Activated gamma-delta T cell treated with Interleukin-2 at 50 U/mL for 16 hours (primary cell): ENCODE results near the gene HNF4A.
A peak's percentile ranks its signal among the peaks of the same experiment; 100 is the strongest.
"Not testable (repeated sequence)": the region's sequence is repeated elsewhere in the genome, so short reads cannot be mapped to it uniquely, and the experiment has no call there.

ENCODE experiments used
- DNase-seq: peaks from one replicate; pipeline ENCODE4 v3.0.0-alpha.2; 2020

HNF4A gene

GRCh38 chr20:44355498-44356352 lies at the start of gene HNF4A:
TSS of gene HNF4A (plus strand) at chr20:44355699. CDS start at chr20:44355805, 106 bp downstream.
- no peak for DNase-seq

- DNase-seq, result no peak
Measured at GRCh38 chr20:44306927-44307326, 48.6 kb upstream of the HNF4A start.

DNA sequence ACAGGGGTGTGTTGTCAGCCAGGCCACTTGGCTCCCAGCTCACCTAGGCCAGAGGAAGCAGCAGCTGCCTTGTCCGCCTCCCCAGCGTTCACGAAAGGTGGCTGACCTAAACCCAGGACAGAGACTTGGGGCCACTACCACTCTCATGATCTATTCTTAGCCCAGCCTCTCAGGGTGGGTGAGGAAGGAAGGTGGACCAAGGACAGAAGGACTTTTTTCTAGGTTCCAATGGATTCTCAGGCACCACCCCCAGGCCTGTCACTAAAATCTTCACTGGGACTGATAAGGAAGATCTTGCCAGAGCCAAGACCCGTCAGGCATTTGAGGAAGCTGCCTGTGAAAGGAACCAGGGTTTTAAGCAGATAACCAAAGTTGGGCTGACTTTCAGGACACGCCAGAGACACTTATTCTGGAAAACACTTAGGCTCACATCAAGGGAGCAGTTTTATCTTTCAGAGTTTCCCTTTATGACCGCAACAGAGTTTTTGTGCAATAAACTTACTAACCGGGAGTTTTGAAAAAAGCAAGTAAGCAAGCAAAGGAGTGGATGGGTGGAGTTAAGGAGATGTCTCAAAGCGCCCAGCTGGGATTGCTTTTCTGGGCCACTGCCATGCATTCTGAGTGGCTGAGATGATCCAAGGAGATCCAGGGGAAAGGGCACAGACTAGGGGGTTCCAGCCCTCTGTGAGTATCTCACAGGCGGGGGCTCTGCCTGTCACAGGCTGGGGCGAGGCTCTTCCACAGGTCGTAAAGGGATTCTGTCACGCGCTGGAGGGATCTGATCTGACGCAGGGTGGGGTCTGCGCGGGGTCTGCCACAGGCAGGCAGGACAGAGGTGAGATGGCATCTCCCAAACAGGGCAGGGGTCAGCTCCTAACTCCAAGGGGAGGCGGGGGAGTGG lies 45.5 kb upstream of the HNF4A start:
- DNase-seq, result no peak

DNA sequence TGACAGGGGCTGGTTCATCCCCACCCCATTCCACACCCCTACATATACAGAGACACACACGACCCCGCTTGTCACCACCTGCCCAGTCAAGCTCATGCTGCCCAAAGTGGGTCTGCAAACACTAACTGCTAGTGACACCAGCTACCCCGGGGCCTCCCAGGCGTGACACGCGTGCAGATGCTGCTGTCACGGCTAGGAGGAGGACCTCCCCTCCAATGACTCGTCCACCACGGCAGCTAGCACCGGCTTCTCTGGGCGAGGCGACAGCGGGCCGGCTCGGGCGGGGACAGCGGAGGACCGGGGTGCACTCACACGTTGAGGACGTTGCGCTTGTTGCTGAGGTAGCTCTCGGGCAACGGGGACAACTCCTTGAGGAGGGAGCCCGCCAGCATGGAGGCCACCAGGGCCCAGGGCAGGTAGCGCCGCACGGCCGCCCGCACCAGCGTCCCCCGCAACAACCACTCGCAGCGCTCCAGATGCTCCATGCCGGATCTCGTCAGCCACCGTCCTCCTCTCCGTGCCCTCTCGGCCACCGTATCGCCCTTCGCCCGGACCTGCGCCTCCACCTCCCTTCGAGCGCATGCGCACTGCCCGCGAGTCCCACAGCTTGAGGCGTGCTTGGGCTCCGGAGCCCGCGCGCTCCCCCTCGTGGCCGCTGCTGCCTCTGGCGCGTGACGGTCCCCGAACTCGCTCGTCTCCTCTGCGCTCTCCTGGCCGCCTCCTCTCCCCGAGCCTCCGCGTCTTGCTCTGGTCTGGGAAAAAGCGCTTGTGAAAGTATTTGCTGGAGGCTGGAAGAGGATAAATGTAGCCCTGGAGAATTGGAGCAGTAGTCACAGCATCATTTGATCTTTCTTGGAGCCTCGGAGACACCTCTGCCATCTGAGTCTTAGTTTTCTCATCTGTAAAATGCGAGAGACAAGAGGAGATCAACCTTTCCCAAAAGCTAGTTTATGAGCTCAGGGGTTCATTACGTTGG lies 44.5 kb upstream of the HNF4A start, which contains the start of gene FITM2:
TSS of gene FITM2 (minus strand) at position 539 of the 976 bp plus-strand sequence. CDS start at position 485, 54 bp downstream.
- peak; percentile 98 for DNase-seq

DNA sequence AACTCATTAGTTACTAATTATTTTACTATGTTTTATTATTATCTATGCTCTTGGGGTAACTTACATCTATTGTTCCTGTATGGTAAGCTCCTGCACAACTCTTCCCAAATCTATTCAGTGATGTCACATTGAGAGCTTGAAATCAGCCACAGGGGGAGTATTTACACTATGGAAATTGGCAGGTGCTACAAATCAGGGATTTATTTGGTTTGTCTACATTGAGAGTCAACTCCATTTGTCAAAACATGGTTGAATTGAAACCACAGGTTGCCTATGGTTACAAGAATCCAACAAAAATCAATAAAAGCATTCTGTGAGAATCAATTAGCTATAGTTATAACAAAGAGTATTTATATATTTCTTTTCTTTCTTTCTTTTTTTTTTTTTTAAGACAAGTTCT lies 40.6 kb upstream of the HNF4A start:
- no peak for DNase-seq

DNA sequence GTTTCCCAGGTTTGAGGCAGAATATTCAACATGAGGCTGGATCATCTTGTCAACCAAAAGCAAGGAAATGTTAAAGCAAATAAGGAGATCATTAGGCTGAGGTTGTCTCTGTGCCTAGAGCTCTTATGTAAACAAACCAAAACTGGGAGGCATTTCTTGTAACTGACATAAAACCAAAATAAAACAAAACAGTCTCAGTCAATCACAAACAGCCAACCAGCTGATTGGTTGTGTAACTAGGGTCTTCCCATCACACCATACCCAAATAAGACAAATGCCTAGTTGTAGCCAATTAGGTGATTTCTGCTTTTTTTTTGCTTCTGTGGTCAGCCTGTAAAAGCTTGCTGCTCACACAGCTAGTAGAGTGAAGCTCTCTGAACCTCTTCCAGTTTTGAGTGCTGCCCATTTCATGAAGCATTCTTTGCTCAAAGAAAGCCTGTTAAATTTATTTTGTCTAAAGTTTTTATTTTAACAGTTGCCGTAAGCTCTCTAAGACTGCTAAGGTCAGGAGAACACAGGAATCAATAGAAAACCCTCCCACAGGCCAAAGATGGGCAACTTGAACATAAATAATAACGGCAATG lies 35.6 kb upstream of the HNF4A start:
- no peak for DNase-seq

DNA sequence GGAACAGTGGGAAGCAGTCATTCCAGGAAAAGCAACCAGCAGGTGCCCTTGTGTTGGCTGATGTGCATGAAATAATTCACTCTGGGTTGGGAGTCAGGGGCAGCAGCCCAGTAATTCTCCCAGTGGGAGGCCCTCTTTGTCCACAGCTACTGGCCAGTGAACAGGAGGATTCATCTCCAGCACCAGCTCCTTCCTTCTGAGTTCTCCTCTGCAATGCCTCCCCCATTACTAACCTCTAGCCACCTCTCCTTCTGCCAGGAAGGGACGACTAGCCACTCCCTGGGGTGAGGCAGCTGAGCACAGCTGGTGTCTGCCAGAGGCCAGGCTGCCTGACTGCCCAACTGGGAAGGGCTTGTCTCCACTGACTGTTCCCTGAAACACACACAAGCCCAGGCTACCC lies 31.2 kb upstream of the HNF4A start:
- DNase-seq, result no peak

GRCh38 chr20:44326391-44327159 lies 28.9 kb upstream of the HNF4A start:
- DNase-seq, result peak; percentile 9

- not testable (repeated sequence) for DNase-seq
Measured at GRCh38 chr20:44327748-44328147, 27.8 kb upstream of the HNF4A start.

DNA sequence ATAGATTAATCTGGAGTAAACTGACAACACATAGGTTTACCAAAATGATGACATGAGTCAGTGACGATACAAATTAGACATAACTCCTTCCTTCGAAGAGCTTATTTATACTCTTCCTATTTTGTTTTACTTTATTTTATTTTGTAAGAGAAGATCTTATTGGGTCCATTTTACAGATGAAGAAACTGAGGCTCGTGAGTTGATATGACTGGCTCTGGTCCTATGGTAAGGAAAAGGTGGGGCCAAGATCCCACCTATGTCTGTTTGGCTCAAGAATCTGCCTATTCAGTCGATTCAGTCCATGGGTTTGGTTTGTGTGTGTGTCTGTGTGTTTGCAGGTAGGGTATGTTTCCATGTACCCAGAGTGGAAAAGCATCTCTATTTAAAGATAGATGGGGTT lies 27.1 kb upstream of the HNF4A start:
- DNase-seq, result no peak

GRCh38 chr20:44331201-44331600 lies 24.3 kb upstream of the HNF4A start:
- no peak for DNase-seq

DNA sequence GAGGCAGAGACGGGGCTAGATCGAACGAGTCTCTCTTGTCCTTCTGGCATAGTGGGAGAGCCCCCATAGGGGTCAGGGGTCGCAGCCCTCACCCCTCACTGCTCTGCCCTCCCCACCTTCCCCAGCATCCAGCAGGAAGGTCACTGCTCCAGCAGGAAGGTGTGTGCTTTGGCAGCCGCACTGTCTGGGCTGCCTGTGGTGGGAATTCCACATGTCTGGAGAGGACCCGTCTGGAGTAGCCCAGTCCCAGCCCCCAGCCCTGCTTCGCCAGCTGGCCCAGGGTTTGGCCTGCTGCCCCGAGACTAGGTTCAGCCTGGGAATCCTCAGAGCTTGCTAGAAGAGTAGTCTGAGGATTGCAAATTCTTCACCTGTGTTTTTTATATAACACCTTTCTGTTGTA lies 21.2 kb upstream of the HNF4A start:
- no peak for DNase-seq

DNA sequence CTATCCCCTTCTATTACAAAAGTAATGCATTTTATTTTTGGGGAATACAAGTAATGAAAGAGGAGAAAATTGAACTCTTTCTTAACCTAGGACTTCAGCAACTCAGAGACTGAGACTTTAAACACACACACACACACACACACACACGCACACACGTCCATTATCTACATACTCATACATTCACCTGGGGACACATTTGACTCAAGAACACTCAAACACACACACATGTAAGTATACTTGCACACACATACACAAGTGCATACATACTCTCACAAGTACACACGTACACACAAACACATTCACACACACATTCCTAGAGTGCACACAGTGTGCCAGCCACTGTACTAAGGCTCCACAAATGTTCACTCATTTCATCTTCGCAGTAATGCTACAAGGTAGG lies 20.8 kb upstream of the HNF4A start:
- no peak for DNase-seq

GRCh38 chr20:44335675-44336074 lies 19.8 kb upstream of the HNF4A start:
- no peak for DNase-seq

DNA sequence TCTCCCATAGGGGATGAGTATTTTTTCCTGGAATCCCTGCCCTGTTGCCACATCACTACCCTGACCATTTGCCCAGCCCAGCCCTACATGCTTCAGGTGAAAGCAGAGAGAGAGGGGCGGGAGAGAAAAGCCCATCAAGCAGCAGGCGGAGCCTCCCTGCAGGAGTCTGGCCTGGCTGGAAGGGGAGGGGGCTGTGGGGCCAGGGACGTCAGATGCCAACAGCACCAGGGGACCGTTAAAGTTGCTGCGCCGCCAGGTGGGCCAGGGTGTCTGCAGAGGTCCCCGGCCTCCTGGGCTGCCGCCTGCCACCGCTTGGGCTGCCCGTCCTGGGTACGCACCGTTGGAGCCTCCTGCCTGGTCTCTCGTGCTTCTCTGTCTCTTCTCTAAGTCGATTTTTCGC lies 19.4 kb upstream of the HNF4A start:
- no peak for DNase-seq

- no peak for DNase-seq
Measured at GRCh38 chr20:44336725-44337380, 18.6 kb upstream of the HNF4A start, which contains the start of gene R3HDML. TSS of gene R3HDML (plus strand) at chr20:44337043. CDS start at chr20:44337158, 115 bp downstream.

- DNase-seq, result no peak
Measured at GRCh38 chr20:44342248-44342647, 13.3 kb upstream of the HNF4A start.

- DNase-seq, result no peak
Measured at GRCh38 chr20:44343162-44343675, 12.3 kb upstream of the HNF4A start.

DNA sequence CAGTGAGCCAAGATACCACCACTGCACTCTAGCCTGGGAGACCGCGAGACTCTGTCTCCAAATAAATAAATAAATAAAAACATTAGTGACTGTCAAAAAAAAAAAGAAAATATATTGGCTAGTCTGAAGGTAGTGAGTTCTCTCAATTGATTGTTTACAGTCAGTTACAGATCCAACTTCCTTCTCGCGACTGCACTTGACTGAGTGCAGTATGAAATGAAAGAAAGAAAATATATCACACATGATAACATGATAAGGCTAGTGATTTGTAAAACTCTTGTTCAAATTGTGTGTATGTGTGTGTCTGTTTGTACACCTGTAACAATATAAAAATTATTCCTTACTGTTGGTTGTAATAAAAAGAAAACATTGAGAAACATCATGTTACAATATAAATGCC lies 10.8 kb upstream of the HNF4A start:
- no peak for DNase-seq

DNA sequence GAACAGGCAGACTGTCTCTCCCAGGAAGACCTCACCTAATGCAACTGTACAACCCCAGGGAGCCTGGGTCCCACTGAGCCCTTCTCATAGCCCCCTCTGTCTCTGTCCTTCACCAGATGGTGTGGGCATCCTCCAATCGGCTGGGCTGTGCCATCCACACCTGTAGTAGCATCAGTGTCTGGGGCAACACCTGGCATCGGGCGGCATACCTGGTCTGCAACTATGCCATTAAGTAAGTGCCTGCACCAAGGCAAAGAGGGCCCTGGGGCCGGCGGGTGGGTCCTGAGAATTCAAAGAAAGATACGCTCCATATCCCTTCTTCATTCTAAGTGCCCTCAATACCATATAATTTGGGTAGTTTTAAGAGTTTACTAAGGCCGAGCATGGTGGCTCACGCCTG lies 10.4 kb upstream of the HNF4A start:
- DNase-seq, result no peak
